ENCODE results near the gene TBC1D16.

DNA sequence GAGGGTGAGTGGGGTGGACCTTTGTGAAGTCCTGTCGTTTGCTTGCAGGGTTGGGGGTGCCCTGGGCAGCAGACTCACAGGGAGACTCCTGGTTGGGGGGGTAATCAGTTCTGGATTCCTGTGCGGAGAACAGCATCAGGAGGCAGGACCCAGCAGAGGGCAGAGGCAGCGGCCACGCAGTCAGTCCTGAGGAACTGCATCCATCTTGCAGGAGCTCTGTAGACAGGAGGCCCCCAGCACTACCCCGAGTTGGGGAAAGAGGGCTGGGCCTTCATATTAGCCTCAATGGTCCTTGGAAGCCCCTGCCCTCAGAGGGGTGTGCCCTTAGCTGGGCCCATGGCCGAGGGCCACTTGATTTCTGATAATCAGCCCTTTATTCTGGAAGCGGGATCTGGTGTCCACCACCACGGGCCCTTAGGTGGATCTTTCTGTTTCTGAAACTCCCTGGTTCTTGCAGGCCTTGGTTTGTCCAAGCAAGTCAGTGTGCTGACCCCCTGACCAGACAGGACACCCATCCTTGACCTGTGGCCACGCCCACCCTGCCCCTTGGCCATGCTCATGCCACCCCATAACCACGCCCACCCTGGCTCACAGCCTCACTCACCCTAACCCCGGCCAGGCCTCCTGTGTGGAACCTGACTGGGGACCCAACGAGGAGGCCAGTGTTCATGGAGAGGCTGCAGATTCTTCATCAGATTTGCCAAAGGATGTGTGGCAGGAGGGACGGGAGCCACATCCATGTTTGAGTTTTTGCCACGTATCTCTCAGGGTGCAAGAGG lies 122.9 kb downstream of the TBC1D16 start:
- TF ChIP-seq, protein P1, sequence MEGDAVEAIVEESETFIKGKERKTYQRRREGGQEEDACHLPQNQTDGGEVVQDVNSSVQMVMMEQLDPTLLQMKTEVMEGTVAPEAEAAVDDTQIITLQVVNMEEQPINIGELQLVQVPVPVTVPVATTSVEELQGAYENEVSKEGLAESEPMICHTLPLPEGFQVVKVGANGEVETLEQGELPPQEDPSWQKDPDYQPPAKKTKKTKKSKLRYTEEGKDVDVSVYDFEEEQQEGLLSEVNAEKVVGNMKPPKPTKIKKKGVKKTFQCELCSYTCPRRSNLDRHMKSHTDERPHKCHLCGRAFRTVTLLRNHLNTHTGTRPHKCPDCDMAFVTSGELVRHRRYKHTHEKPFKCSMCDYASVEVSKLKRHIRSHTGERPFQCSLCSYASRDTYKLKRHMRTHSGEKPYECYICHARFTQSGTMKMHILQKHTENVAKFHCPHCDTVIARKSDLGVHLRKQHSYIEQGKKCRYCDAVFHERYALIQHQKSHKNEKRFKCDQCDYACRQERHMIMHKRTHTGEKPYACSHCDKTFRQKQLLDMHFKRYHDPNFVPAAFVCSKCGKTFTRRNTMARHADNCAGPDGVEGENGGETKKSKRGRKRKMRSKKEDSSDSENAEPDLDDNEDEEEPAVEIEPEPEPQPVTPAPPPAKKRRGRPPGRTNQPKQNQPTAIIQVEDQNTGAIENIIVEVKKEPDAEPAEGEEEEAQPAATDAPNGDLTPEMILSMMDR (IDR thresholded peaks at IDR 0.05), result no peak
- TF ChIP-seq POLR2A (IDR thresholded peaks at IDR 0.05), result no peak

All from Peyer's patch (tissue), 4 donors.